GM19240 (cell line): ENCODE measurements around the gene DLST.

Experiments used
- DNase-seq: peaks from one replicate; pipeline ENCODE4 v3.0.0; 2011; ENCODE audit warnings: low spot score; ENCODE audit not compliant: insufficient read length

DLST gene

DNA sequence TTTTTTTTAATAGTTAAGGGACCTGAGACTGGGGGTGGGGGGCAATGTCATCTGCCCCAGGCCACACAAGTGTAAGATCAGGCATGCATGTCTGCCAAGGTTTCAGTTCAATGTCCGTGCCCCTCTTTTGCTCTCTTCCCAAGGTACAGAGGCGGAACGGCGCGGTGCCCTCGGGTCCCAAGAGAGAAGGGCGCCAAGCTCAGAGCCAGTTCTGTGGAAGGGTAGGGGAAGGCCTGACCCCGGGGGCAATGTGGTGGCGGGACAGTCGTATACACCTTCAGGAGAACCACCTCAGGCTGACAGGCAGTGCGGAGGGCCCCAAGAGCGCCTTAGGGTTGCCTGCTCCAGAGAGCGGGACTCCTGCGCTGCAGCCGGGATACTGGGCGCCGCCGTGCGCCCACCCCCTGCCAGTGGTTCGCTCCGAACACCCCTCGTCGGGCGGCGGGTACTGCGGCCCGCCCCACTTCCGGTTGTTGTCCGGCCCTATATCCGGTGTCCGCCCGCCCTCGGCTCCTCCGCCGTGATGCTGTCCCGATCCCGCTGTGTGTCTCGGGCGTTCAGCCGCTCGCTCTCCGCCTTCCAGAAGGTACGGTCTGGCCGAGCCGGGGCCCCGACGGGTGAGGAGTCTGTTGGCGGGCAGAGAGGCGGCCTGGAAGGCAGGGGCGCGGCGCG is at the start of gene DLST:
Gene DLST (plus strand): TSS at position 486 of the 672 bp plus-strand sequence. CDS start 38 bp downstream, at position 524.
- peak; percentile 86 for DNase-seq

- no peak for DNase-seq
Observed at GRCh38 chr14:74832849-74833248, 48.9 kb upstream of the DLST start.

- no peak for DNase-seq
Observed at GRCh38 chr14:74834692-74835392, 46.9 kb upstream of the DLST start.

DNA sequence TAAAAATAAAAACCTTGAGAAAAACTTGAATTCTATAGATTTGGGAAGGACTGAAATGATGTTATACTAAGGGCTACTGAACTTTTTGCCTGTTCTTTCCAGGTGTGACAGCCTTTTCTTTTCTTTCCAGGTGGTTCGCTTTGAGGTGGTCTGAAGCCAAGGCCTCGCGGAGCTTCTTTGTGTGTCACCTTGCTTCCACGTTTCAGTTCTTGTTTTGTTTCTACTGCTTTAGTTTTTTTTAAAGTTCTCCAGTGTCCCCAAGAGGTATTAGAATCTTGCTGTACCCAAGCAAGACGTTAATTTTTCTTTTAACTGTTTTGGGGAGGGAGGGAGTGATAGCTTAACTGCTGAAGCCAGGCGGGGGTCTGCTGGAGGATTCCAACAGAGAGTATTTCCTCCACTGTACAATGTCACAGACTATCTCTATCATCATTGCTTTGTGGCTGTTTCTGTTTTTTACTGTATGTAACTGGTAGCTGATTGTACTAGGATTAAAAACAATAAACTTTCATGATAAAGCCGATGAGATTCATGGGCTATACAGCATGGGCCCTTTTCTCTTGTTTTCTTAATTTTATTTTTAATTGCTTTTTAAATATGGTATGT is 46.0 kb upstream of the DLST start:
- no peak for DNase-seq

GRCh38 chr14:74836251-74836960 is 45.3 kb upstream of the DLST start:
- no peak for DNase-seq

GRCh38 chr14:74838166-74838565 is 43.5 kb upstream of the DLST start:
- no peak for DNase-seq

- DNase-seq: no peak
Observed at GRCh38 chr14:74840603-74841030, 41.1 kb upstream of the DLST start.

DNA sequence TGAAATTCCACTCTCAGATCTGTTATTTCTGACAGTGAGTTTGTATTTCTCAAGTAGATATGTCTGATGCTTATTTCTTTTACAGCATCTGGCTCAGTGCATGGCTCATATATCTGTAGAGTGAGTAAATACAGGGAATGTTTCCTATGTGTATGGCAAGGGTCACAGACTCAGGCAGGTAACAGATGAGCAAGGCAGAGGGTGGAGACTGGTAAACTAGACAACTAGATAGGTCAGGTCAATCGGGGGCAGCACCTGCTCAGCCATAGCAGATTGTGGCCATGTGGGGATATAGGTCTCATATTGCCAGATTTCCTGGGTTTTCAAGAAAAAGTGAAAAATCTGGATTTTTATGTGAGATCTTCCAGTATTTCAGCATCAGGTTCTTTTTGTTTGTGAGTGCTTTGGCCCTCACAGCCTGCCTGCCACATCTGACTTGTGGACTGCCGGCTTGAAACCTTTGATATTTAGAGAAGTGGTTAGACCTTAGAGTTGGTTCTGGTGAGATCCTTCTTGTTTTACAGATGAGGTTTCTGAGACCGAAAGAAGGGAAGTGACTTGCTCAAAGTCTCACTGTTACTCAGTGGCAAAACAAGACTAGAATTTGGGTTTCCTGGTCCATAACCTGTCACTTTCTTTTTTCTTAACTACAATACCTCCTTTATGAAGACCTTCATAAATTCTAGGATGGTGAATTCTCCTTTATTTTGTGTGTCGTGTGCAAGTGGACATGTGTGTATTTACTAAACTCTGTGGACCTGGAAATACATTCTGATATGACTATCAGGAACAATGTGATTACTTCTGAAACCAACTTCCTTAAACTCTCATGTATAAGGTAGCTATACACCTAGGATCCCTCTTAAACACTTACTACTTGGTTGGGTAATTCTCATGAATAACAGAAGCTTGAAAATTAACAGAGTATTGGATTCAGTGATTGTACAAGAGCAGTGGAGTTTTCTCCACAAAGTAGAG is 40.2 kb upstream of the DLST start:
- peak; percentile 26 for DNase-seq

DNA sequence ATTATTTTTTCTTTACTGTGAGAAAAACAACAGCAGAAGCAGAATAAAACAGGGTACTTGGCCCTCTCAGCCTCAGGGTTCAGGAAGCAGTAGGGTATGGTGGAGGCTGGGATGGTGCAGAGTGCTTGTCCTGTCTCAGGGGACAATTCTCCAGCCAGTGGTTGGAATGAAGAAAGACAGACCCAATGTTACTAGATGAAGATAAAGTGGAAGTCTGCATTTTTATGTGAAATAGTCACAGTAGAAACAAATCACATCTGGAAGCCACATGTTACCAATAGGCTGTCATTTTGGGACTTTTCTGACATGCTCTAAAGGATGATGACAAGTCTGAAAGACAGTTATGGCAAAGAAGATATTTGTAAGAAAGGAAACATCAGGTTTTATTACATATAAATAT is 38.1 kb upstream of the DLST start:
- DNase-seq: no peak

DNA sequence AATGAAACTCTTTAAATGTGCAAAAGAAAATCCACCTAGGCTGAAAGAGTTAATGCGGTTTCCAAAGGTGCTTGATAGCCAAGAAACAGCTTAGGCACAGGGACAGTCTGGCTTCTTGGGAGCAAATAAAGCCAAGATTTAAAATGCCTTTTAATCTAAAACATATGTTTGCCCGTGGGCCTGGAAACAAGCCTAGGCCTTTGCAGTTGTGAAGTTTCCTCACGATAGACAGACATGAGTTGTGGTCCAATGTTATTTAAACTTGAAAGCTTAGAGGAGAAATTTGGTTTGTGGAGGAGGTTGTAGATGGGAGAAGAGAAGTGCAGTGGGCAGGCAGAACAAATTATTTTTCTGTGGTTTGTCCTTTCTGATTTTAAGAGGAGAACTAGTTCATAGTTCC is 35.5 kb upstream of the DLST start:
- DNase-seq: no peak

- no peak for DNase-seq
Observed at GRCh38 chr14:74846968-74847665, 34.6 kb upstream of the DLST start.

GRCh38 chr14:74848768-74849167 is 32.9 kb upstream of the DLST start:
- DNase-seq: no peak

GRCh38 chr14:74852922-74853530 is 28.7 kb upstream of the DLST start:
- DNase-seq: no peak

GRCh38 chr14:74853581-74853980 is 28.1 kb upstream of the DLST start:
- no peak for DNase-seq

DNA sequence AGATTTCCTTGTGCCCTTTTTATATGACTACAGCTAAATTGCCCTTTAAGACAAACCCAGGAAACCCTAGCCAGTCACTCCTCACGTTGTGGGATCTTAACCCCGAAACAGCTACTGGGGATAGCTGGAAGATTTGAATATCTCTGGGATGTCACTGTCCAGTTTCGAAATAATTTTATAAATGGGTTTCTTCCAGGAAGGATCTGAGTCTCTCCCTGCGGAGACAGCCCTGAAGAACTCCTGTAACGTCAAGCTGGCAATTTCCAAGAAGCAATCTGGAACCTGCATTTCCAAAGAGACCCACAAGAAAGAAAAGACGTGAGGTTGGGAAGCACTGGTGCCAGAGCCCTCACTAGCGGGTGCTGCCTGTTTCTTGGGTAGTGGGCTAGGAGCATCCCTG is 26.7 kb upstream of the DLST start:
- no peak for DNase-seq

DNA sequence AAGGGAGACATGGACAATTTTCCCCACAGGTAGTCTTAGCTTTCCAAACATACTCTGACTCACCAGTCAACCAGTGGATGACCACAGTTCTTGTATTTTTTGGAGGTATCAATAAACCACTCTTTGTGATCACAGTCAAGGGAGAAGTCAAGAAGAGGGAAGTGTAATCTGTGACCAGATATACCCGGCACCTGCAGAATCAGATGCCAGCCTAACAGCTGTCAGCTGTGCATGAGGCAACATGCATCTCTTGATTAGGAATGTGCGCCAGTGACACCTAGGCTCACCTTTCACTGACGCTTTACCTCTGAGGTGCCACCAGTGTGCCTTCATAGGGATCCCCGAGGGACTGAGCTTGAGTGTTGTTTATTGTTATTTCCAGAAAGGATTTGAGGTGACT is 25.8 kb upstream of the DLST start:
- no peak for DNase-seq

GRCh38 chr14:74856366-74856765 is 25.4 kb upstream of the DLST start:
- DNase-seq: no peak

DNA sequence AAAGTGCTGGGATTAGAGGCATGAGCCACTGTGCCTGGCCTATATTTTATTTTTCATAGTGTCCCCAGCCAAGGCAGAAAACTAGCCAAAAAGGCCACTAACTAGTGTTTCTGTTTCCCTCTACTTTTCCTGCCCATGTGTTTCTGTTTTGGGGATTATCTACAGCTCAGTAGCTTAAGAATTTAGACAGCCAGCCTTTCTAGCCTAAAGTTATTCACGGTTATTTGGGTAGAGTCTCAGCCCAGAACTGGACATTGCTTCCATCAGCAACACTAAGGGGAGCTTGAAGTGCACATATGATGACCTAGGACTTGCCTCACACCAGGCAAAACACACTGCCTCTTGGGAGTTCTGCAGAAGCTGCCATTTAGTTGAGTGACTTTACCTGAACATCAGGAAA is 23.7 kb upstream of the DLST start:
- DNase-seq: no peak

GRCh38 chr14:74859757-74860552 is 21.8 kb upstream of the DLST start:
- DNase-seq: no peak
